Neural cell (in vitro differentiated cells): ENCODE measurements around the gene LZTR1. TPM values are rescaled to one million over a fixed set of nuclear protein-coding genes. Genes with fewer than 3 reads are reported as not detected.

Experiments used
- H2AFZ ChIP-seq: fragments of 200-600, 300-800 bp; sonication (generic), shearing (Covaris generic); 2 replicates; pipeline ENCODE4 v1.6.0; 2014; ENCODE audit warnings: low read depth, mild to moderate bottlenecking, antibody characterized with exemption, low read length, moderate library complexity
- H3F3A ChIP-seq: fragments of 200-600 bp; shearing (Covaris generic); 2 replicates; pipeline ENCODE4 v1.6.1; 2016; ENCODE audit warnings: mild to moderate bottlenecking, moderate library complexity, mixed read lengths, antibody characterized with exemption, low read length; ENCODE audit not compliant: insufficient read depth, poor library complexity, severe bottlenecking
- H3K27ac ChIP-seq: fragments of 200-600, 300-800 bp; sonication (generic), shearing (Covaris generic); 2 replicates; pipeline ENCODE4 v1.5.1; 2014; ENCODE audit warnings: mild to moderate bottlenecking, low read length, moderate library complexity
- H3K27me3 ChIP-seq: fragments of 300-800, 200-600 bp; sonication (generic), shearing (Covaris generic); 2 replicates; pipeline ENCODE4 v1.6.0; 2014; ENCODE audit warnings: mild to moderate bottlenecking, low read depth, low read length, moderate library complexity; ENCODE audit not compliant: insufficient read depth
- H3K36me3 ChIP-seq: fragments of 300-800, 200-600 bp; sonication (generic), shearing (Covaris generic); 2 replicates; pipeline ENCODE4 v1.5.1; 2014; ENCODE audit warnings: mild to moderate bottlenecking, antibody characterized with exemption, low read length, moderate library complexity; ENCODE audit not compliant: insufficient read depth
- H3K4me2 ChIP-seq: fragments of 300-800, 200-600 bp; sonication (generic), shearing (Covaris generic); 2 replicates; pipeline ENCODE4 v1.6.0; 2014; ENCODE audit warnings: mild to moderate bottlenecking, low read length
- H3K4me3 ChIP-seq: fragments of 300-800, 200-600 bp; sonication (generic), shearing (Covaris generic); 2 replicates; pipeline ENCODE4 v1.5.1; 2014; ENCODE audit warnings: mild to moderate bottlenecking, low read length, moderate library complexity
- H3K79me2 ChIP-seq: fragments of 200-600 bp; shearing (Covaris generic); replicated peaks from 2 replicates; pipeline ENCODE4 v1.6.0; 2014; ENCODE audit warnings: mild to moderate bottlenecking, low read length, moderate library complexity; ENCODE audit not compliant: insufficient read depth
- H3K9ac ChIP-seq: fragments of 300-800, 200-600 bp; sonication (generic), shearing (Covaris generic); 2 replicates; pipeline ENCODE4 v1.6.1; 2016; ENCODE audit warnings: mild to moderate bottlenecking, low read length, mixed read lengths
- H3K9me2 ChIP-seq: fragments of 200-600 bp; shearing (Covaris generic); 2 replicates; pipeline ENCODE4 v1.6.1; 2016; ENCODE audit warnings: mild to moderate bottlenecking, low read length, mixed read lengths; ENCODE audit not compliant: insufficient read depth
- H3K9me3 ChIP-seq: fragments of 200-600, 300-800 bp; sonication (generic), shearing (Covaris generic); 2 replicates; pipeline ENCODE4 v1.6.1; 2016; ENCODE audit warnings: mild to moderate bottlenecking, mixed run types, low read length, moderate library complexity, mixed read lengths
- H4K20me1 ChIP-seq: fragments of 200-600 bp; shearing (Covaris generic); 2 replicates; pipeline ENCODE4 v1.6.1; 2016; ENCODE audit warnings: mild to moderate bottlenecking, mixed run types; ENCODE audit not compliant: insufficient read depth
- CTCF ChIP-seq: fragments of 450-650 bp; IDR thresholded peaks from 2 replicates; pipeline ENCODE4 v1.5.1; 2014; ENCODE audit warnings: antibody characterized with exemption, mild to moderate bottlenecking, moderate library complexity; ENCODE audit not compliant: poor library complexity, severe bottlenecking
- EP300 ChIP-seq: fragments of 450-650 bp; conservative IDR thresholded peaks from 2 replicates; pipeline ENCODE4 v1.6.1; 2014; ENCODE audit warnings: antibody characterized with exemption, mild to moderate bottlenecking, moderate library complexity; ENCODE audit not compliant: poor library complexity, severe bottlenecking
- EZH2 ChIP-seq: fragments of 200-600, 300-800 bp; shearing (Covaris generic), sonication (generic); IDR thresholded peaks from 2 replicates; pipeline ENCODE4 v1.6.1; 2014; ENCODE audit warnings: antibody characterized with exemption, low read length, borderline replicate concordance, mild to moderate bottlenecking; ENCODE audit not compliant: insufficient read depth, poor library complexity, severe bottlenecking
- MXI1 ChIP-seq: fragments of 450-650 bp; conservative IDR thresholded peaks from 2 replicates; pipeline ENCODE4 v1.6.1; 2014; ENCODE audit warnings: antibody characterized with exemption, mild to moderate bottlenecking; ENCODE audit not compliant: poor library complexity, severe bottlenecking
- POLR2AphosphoS5 ChIP-seq: IDR thresholded peaks from 2 replicates; pipeline ENCODE4 v1.6.1; 2012
- RAD21 ChIP-seq: fragments of 450-650 bp; conservative IDR thresholded peaks from 2 replicates; pipeline ENCODE4 v1.6.1; 2014; ENCODE audit warnings: antibody characterized with exemption, mild to moderate bottlenecking, moderate library complexity
- REST ChIP-seq: IDR thresholded peaks from 2 replicates; pipeline ENCODE4 v1.6.1; 2012; ENCODE audit warnings: borderline replicate concordance
- SMC3 ChIP-seq: fragments of 450-650 bp; conservative IDR thresholded peaks from 2 replicates; pipeline ENCODE4 v1.6.1; 2014; ENCODE audit warnings: antibody characterized with exemption, mild to moderate bottlenecking, moderate library complexity; ENCODE audit not compliant: poor library complexity
- TAF1 ChIP-seq: IDR thresholded peaks from 2 replicates; pipeline ENCODE4 v1.6.1; 2012; ENCODE audit warnings: low read depth
- polyA plus RNA-seq: library from polyadenylated mRNA; depleted of rRNA; stranded (reverse); fragments of >200 nt; gene quantifications from 2 replicates; pipeline ENCODE4 v1.2.3, GENCODE V29; 2014

LZTR1 gene
- polyA plus RNA-seq, 1 donor from 2014 or later = 114 TPM

GRCh38 chr22:21012446-21013407, 30.6 kb downstream of the LZTR1 start:
- no peak for TF ChIP-seq EZH2
- no peak for TF ChIP-seq CTCF
- no peak for TF ChIP-seq REST
- TF ChIP-seq EP300 = no peak
- TF ChIP-seq TAF1 = no peak
- no peak for TF ChIP-seq RAD21
- no peak for TF ChIP-seq POLR2AphosphoS5
- no peak for TF ChIP-seq SMC3
- TF ChIP-seq MXI1 = no peak
- H3K27me3 ChIP-seq = no peaks in the 10 kb centered on the region
- peaks cover 22% of the 10 kb centered on the region for H3K79me2 ChIP-seq
- no peaks in the 10 kb centered on the region for H4K20me1 ChIP-seq
- peak overlapping the region; percentile 92 for H3K4me2 ChIP-seq
- no peaks in the 10 kb centered on the region for H3K36me3 ChIP-seq
- no peak overlapping the region for H2AFZ ChIP-seq
- peak overlapping the region; percentile 92 for H3K27ac ChIP-seq
- H3K9me2 ChIP-seq = no peaks in the 10 kb centered on the region
- H3K9ac ChIP-seq = peak overlapping the region; percentile 84
- peak overlapping the region; percentile 80 for H3K4me3 ChIP-seq
- H3K9me3 ChIP-seq = no peaks in the 10 kb centered on the region
- H3F3A ChIP-seq = peaks cover 3% of the 10 kb centered on the region

GRCh38 chr22:21013657-21014201, 31.6 kb downstream of the LZTR1 start:
- H2AFZ ChIP-seq = peak overlapping the region; percentile 35
- peaks cover 22% of the 10 kb centered on the region for H3K79me2 ChIP-seq
- H3K9ac ChIP-seq = peak overlapping the region; percentile 84
- peak overlapping the region; percentile 80 for H3K4me3 ChIP-seq
- H3K27me3 ChIP-seq = no peaks in the 10 kb centered on the region
- H3K36me3 ChIP-seq = no peaks in the 10 kb centered on the region
- peak overlapping the region; percentile 92 for H3K4me2 ChIP-seq
- H4K20me1 ChIP-seq = no peaks in the 10 kb centered on the region
- H3K27ac ChIP-seq = peak overlapping the region; percentile 92
- TF ChIP-seq CTCF (no peak), REST (peak; percentile 36), SMC3 (peak; percentile 48)
- no peaks in the 10 kb centered on the region for H3K9me3 ChIP-seq
- no peaks in the 10 kb centered on the region for H3K9me2 ChIP-seq
- H3F3A ChIP-seq = peaks cover 3% of the 10 kb centered on the region
